Naive thymus-derived CD8-positive, alpha-beta T cell (primary cell): ENCODE measurements around the gene HRH1. TPM values are rescaled to one million over a fixed set of nuclear protein-coding genes. Genes with fewer than 3 reads are reported as not detected.
"Not testable (repeated sequence)": the region's sequence is repeated elsewhere in the genome, so short reads cannot be mapped to it uniquely, and the experiment has no call there.

Experiments
- ATAC-seq, 2 donors: fragments of 150-1000 bp; cut with Tn5 transposase in 1 of 2; sonication (Bioruptor Pico), chemical (Tn5 transposase) in 1 of 2; 1 replicate in 1 of 2; 2 replicates in 1 of 2; pipeline ENCODE4 v1.10.0; 2021; ENCODE audit warnings: mild to moderate bottlenecking in 2 of 2, moderate library complexity in 2 of 2
- POLR2A ChIA-PET: fragments of 350-600 bp; sonication (Branson Sonifier 250); formaldehyde crosslinking; loops from one replicate; lab custom pipeline; 2021; ENCODE audit warnings: antibody characterized with exemption; lab: Charles Lee
- DNase-seq, 10 donors: peaks; one replicate each; pipeline versions ENCODE4 v3.0.0 to v3.0.0-alpha.2; 2020 to 2022
- H3K27ac Mint-ChIP-seq, 10 donors: one replicate each; pipeline ENCODE4 v1.8.0; 2020 to 2022; ENCODE audit warnings: mild to moderate bottlenecking in 10 of 10, mixed read lengths in 10 of 10, moderate library complexity in 4 of 10, inconsistent platforms in 1 of 10
- H3K27me3 Mint-ChIP-seq, 5 donors: one replicate each; pipeline ENCODE4 v1.8.0; 2021 to 2022; ENCODE audit warnings: mixed read lengths in 5 of 5
- H3K36me3 Mint-ChIP-seq, 3 donors: one replicate each; pipeline ENCODE4 v1.8.0; 2020 to 2022; ENCODE audit warnings: mixed read lengths in 3 of 3, mild to moderate bottlenecking in 2 of 3, inconsistent platforms in 1 of 3
- H3K4me1 Mint-ChIP-seq, 4 donors: one replicate each; pipeline ENCODE4 v1.8.0; 2021 to 2022; ENCODE audit warnings: mixed read lengths in 4 of 4
- H3K4me3 Mint-ChIP-seq, 10 donors: one replicate each; pipeline ENCODE4 v1.8.0; 2020 to 2022; ENCODE audit warnings: mild to moderate bottlenecking in 10 of 10, mixed read lengths in 10 of 10, moderate library complexity in 6 of 10, inconsistent platforms in 1 of 10
- H3K9me3 Mint-ChIP-seq, 9 donors: one replicate each; pipeline ENCODE4 v1.8.0; 2020 to 2022; ENCODE audit warnings: mixed read lengths in 9 of 9, mild to moderate bottlenecking in 3 of 9, inconsistent platforms in 1 of 9, moderate library complexity in 1 of 9
- polyA plus RNA-seq, 3 donors: library from polyadenylated mRNA; unstranded; fragments of 300-500 nt; fragmentation: Illumina TruSeq; gene quantifications; one replicate each; pipeline ENCODE4 v1.2.3, GENCODE V29; 2021
- total RNA-seq, 8 experiments: library from RNA in 2 of 8; stranded (reverse) in 2 of 8; gene quantifications; one replicate each; pipeline ENCODE4 v1.2.3 and lab custom pipeline; 2021 to 2026

The HRH1 gene
- total and polyA plus RNA-seq, 5 experiments from 2014 or later = not detected

- ATAC-seq, POLR2A ChIA-PET, DNase-seq, H3K9me3 Mint-ChIP-seq, H3K4me3 Mint-ChIP-seq, H3K36me3 Mint-ChIP-seq, H3K27ac Mint-ChIP-seq, H3K4me1 Mint-ChIP-seq: not testable (repeated sequence)
- peaks cover 0 to 26% (median 14%) of the 10 kb centered on the region in 5 donors for H3K27me3 Mint-ChIP-seq
Observed at GRCh38 chr3:11166807-11167400, 12.6 kb downstream of the HRH1 start.

GRCh38 chr3:11167590-11167989 lies 13.3 kb downstream of the HRH1 start:
- POLR2A ChIA-PET = no interaction called here
- ATAC-seq (no peak), DNase-seq (no peak)
- Mint-ChIP-seq H3K9me3 (no peaks in the 10 kb centered on the region), H3K27ac (peak overlapping the region in 1 of 10 donors; percentile 15), H3K27me3 (peaks cover 0 to 23% (median 12%) of the 10 kb centered on the region in 5 donors), H3K36me3 (no peaks in the 10 kb centered on the region), H3K4me3 (no peak overlapping the region), H3K4me1 (peaks cover 0 to 3% (median 0%) of the 10 kb centered on the region in 4 donors)

GRCh38 chr3:11168406-11168805 lies 14.1 kb downstream of the HRH1 start:
- no peaks in the 10 kb centered on the region for H3K9me3 Mint-ChIP-seq
- POLR2A ChIA-PET = no interaction called here

GRCh38 chr3:11168881-11169805 lies 14.8 kb downstream of the HRH1 start:
- H3K36me3 Mint-ChIP-seq = no peaks in the 10 kb centered on the region
- H3K9me3 Mint-ChIP-seq = no peaks in the 10 kb centered on the region
- peaks cover 0 to 3% (median 0%) of the 10 kb centered on the region in 4 donors for H3K4me1 Mint-ChIP-seq
- ATAC-seq (no peak), DNase-seq (no peak)
- H3K27ac Mint-ChIP-seq = no peak overlapping the region
- POLR2A ChIA-PET = no interaction called here
- H3K27me3 Mint-ChIP-seq = peaks cover 0 to 11% (median 4%) of the 10 kb centered on the region in 5 donors
- no peak overlapping the region for H3K4me3 Mint-ChIP-seq

More at GRCh38 chr3:11168406-11168805, 14.1 kb downstream of the HRH1 start:
- peaks cover 0 to 17% (median 6%) of the 10 kb centered on the region in 5 donors for H3K27me3 Mint-ChIP-seq
- no peak overlapping the region for H3K27ac Mint-ChIP-seq
- H3K36me3 Mint-ChIP-seq = no peaks in the 10 kb centered on the region
- H3K4me1 Mint-ChIP-seq = peaks cover 0 to 3% (median 0%) of the 10 kb centered on the region in 4 donors
- DNase-seq (no peak), ATAC-seq (no peak)
- H3K4me3 Mint-ChIP-seq = no peak overlapping the region

GRCh38 chr3:11170052-11170770 lies 15.9 kb downstream of the HRH1 start:
- no peaks in the 10 kb centered on the region for H3K36me3 Mint-ChIP-seq
- H3K27me3 Mint-ChIP-seq = peaks cover 0 to 11% (median 4%) of the 10 kb centered on the region in 5 donors
- H3K9me3 Mint-ChIP-seq = no peaks in the 10 kb centered on the region
- no peak for DNase-seq
- no peak overlapping the region for H3K4me3 Mint-ChIP-seq
- POLR2A ChIA-PET = no interaction called here
- peaks cover 0 to 3% (median 0%) of the 10 kb centered on the region in 4 donors for H3K4me1 Mint-ChIP-seq
- no peak for ATAC-seq
- peak overlapping the region in 1 of 10 donors; percentile 14 for H3K27ac Mint-ChIP-seq

- Mint-ChIP-seq H3K4me1 (peaks cover 0 to 3% (median 0%) of the 10 kb centered on the region in 4 donors), H3K36me3 (no peaks in the 10 kb centered on the region), H3K27me3 (peaks cover 0 to 11% (median 4%) of the 10 kb centered on the region in 5 donors), H3K4me3 (no peak overlapping the region), H3K9me3 (no peaks in the 10 kb centered on the region), H3K27ac (no peak overlapping the region)
- no peak for DNase-seq
- POLR2A ChIA-PET = no interaction called here
- ATAC-seq = no peak
Observed at GRCh38 chr3:11172096-11172690, 17.9 kb downstream of the HRH1 start.

- H3K9me3 Mint-ChIP-seq = no peaks in the 10 kb centered on the region
Observed at GRCh38 chr3:11173828-11174465, 19.7 kb downstream of the HRH1 start.

GRCh38 chr3:11178421-11178820 lies 24.1 kb downstream of the HRH1 start:
- no peaks in the 10 kb centered on the region for H3K36me3 Mint-ChIP-seq
- DNase-seq (no peak), ATAC-seq (no peak)
- peaks cover 0 to 3% (median 0%) of the 10 kb centered on the region in 5 donors for H3K27me3 Mint-ChIP-seq
- H3K4me3 Mint-ChIP-seq = no peak overlapping the region
- H3K4me1 Mint-ChIP-seq = no peaks in the 10 kb centered on the region
- no peaks in the 10 kb centered on the region for H3K9me3 Mint-ChIP-seq
- no peak overlapping the region for H3K27ac Mint-ChIP-seq
- POLR2A ChIA-PET = no interaction called here

More at GRCh38 chr3:11173828-11174465, 19.7 kb downstream of the HRH1 start:
- H3K4me3 Mint-ChIP-seq = no peak overlapping the region
- POLR2A ChIA-PET = no interaction called here
- H3K4me1 Mint-ChIP-seq = peaks cover 0 to 3% (median 0%) of the 10 kb centered on the region in 4 donors
- ATAC-seq (no peak), DNase-seq (no peak)
- H3K36me3 Mint-ChIP-seq = no peaks in the 10 kb centered on the region
- H3K27ac Mint-ChIP-seq = no peak overlapping the region
- peaks cover 0 to 10% (median 3%) of the 10 kb centered on the region in 5 donors for H3K27me3 Mint-ChIP-seq

- H3K36me3 Mint-ChIP-seq, H3K4me1 Mint-ChIP-seq, H3K4me3 Mint-ChIP-seq, POLR2A ChIA-PET, DNase-seq, H3K9me3 Mint-ChIP-seq, H3K27ac Mint-ChIP-seq, ATAC-seq: not testable (repeated sequence)
- peaks cover 0 to 14% (median 7%) of the 10 kb centered on the region in 5 donors for H3K27me3 Mint-ChIP-seq
Observed at GRCh38 chr3:11184328-11184969, 30.2 kb downstream of the HRH1 start.

GRCh38 chr3:11185144-11185543 lies 30.9 kb downstream of the HRH1 start:
- Mint-ChIP-seq H3K9me3 (no peaks in the 10 kb centered on the region), H3K4me1 (no peaks in the 10 kb centered on the region), H3K36me3 (no peaks in the 10 kb centered on the region), H3K27me3 (peaks cover 0 to 14% (median 7%) of the 10 kb centered on the region in 5 donors), H3K27ac (no peak overlapping the region), H3K4me3 (no peak overlapping the region)
- POLR2A ChIA-PET = no interaction called here
- no peak for ATAC-seq
- DNase-seq = no peak

GRCh38 chr3:11185564-11186317 lies 31.4 kb downstream of the HRH1 start:
- no peak overlapping the region for H3K4me3 Mint-ChIP-seq
- H3K36me3 Mint-ChIP-seq = no peaks in the 10 kb centered on the region
- no peaks in the 10 kb centered on the region for H3K9me3 Mint-ChIP-seq
- peaks cover 0 to 14% (median 7%) of the 10 kb centered on the region in 5 donors for H3K27me3 Mint-ChIP-seq
- DNase-seq (no peak), ATAC-seq (no peak)
- H3K27ac Mint-ChIP-seq = no peak overlapping the region
- no peaks in the 10 kb centered on the region for H3K4me1 Mint-ChIP-seq
- POLR2A ChIA-PET = no interaction called here
